ENCODE results near the gene ZNF786. TPM values are rescaled to one million over a fixed set of nuclear protein-coding genes. Genes with fewer than 3 reads are reported as not detected.

ZNF786 gene
- total and polyA plus RNA-seq, 9 donors, result 3.9 to 11.6 (median 7.8) TPM

GRCh38 chr7:149021725-149022062 is 68.8 kb downstream of the ZNF786 start:
- no peak for DNase-seq
- 89 to 92% (median 90%) methylated on average over 12 of the region's 12 CpGs for WGBS, 3 donors
- TF ChIP-seq, protein P1, sequence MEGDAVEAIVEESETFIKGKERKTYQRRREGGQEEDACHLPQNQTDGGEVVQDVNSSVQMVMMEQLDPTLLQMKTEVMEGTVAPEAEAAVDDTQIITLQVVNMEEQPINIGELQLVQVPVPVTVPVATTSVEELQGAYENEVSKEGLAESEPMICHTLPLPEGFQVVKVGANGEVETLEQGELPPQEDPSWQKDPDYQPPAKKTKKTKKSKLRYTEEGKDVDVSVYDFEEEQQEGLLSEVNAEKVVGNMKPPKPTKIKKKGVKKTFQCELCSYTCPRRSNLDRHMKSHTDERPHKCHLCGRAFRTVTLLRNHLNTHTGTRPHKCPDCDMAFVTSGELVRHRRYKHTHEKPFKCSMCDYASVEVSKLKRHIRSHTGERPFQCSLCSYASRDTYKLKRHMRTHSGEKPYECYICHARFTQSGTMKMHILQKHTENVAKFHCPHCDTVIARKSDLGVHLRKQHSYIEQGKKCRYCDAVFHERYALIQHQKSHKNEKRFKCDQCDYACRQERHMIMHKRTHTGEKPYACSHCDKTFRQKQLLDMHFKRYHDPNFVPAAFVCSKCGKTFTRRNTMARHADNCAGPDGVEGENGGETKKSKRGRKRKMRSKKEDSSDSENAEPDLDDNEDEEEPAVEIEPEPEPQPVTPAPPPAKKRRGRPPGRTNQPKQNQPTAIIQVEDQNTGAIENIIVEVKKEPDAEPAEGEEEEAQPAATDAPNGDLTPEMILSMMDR (IDR thresholded peaks at IDR 0.05), result no peak
- TF ChIP-seq EP300 (IDR thresholded peaks at IDR 0.05), result no peak
- no peak for TF ChIP-seq POLR2A (IDR thresholded peaks at IDR 0.05)
- Histone ChIP-seq H3K9me3 (no peaks in the 10 kb centered on the region), H3K36me3 (no peaks in the 10 kb centered on the region), H3K4me3 (no peak overlapping the region), H3K4me1 (ENCODE audit: insufficient read depth) (peaks cover 4% of the 10 kb centered on the region), H3K27ac (no peak overlapping the region), H3K27me3 (no peaks in the 10 kb centered on the region)
- intact Hi-C loops (cut with DNase I), result no loop called here

DNA sequence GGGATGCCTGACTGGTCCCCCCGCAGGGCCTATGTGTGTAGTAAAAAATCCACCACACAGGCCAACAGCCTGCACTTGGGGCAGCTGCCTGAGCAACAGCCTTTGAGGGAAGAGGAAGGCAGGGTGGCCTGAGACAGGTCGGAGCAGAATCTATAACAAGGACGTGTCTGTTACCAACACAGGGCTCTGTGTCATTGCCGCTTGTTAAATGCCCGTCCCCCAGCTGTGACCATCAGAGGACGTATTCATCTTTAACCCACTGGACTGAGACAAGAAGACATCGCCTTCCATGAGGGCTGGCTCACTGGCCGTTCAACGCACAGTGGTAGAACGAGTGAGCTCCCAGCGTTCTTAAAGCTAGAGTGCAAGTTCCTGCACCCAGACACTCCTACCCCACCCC is 70.0 kb downstream of the ZNF786 start:
- no peak overlapping the region for H3K27ac ChIP-seq
- no peaks in the 10 kb centered on the region for H3K27me3 ChIP-seq
- no peak for DNase-seq
- H3K4me3 ChIP-seq, result no peak overlapping the region
- no peaks in the 10 kb centered on the region for H3K36me3 ChIP-seq
- intact Hi-C loops (cut with DNase I), result no loop called here
- no peaks in the 10 kb centered on the region for H3K4me1 ChIP-seq (ENCODE audit: insufficient read depth)
- no peak for TF ChIP-seq EP300 (IDR thresholded peaks at IDR 0.05)
- no peak for TF ChIP-seq POLR2A (IDR thresholded peaks at IDR 0.05)
- TF ChIP-seq, protein P1 (IDR thresholded peaks at IDR 0.05), result no peak
- no peaks in the 10 kb centered on the region for H3K9me3 ChIP-seq
- WGBS, 3 donors, result 85 to 95% (median 86%) methylated on average over 11 of the region's 11 CpGs

Small RNA genes lying within 50 kb of the gene (small RNA-seq; reads per million reads assigned to genes)
- gene COX6B1P1 (not detected), gene RN7SL521P (not detected), gene RNU6-650P (not detected)

Other genes with a start within 250 kb of the ZNF786 start
- gene EZH2, start 206.4 kb downstream of the ZNF786 start, total RNA-seq, result 1 to 10 TPM; 2.5 to 5.3 (median 4.0) TPM
- gene EZH2, start 206.4 kb downstream of the ZNF786 start, polyA plus RNA-seq, result 1 to 10 TPM; 2.8 to 5.6 TPM
- 100 to 1,000 TPM in 2 of 7 donors, 10 to 100 TPM in 5; 49.6 to 130 (median 72.4) TPM for gene PDIA4, start 62.2 kb downstream of the ZNF786 start, total RNA-seq
- 10 to 100 TPM; 52.2 to 78.5 TPM for gene PDIA4, start 62.2 kb downstream of the ZNF786 start, polyA plus RNA-seq
- gene ZNF425, start 35.6 kb upstream of the ZNF786 start, total RNA-seq, result 1 to 10 TPM; 1.4 to 4.7 (median 3.8) TPM
- gene ZNF425, start 35.6 kb upstream of the ZNF786 start, polyA plus RNA-seq, result 1 to 10 TPM; 2.9 to 9.0 TPM
- 10 to 100 TPM; 14.9 to 20.6 (median 19.4) TPM for gene ZNF398, start 56.7 kb upstream of the ZNF786 start, total RNA-seq
- gene ZNF398, start 56.7 kb upstream of the ZNF786 start, polyA plus RNA-seq, result 1 to 10 TPM; 5.0 to 9.3 TPM
- gene ZNF282, start 104.8 kb upstream of the ZNF786 start, total RNA-seq, result 10 to 100 TPM; 14.0 to 30.2 (median 24.5) TPM
- 10 to 100 TPM in 1 of 2 donors, 1 to 10 TPM in 1; 8.0 to 17.6 TPM for gene ZNF282, start 104.8 kb upstream of the ZNF786 start, polyA plus RNA-seq
- gene ZNF212, start 148.9 kb upstream of the ZNF786 start, total RNA-seq, result 10 to 100 TPM in 5 of 7 donors, 1 to 10 TPM in 2; 5.4 to 16.0 (median 11.8) TPM
- gene ZNF212, start 148.9 kb upstream of the ZNF786 start, polyA plus RNA-seq, result 10 to 100 TPM in 1 of 2 donors, 1 to 10 TPM in 1; 7.0 to 11.0 TPM
- gene ZNF783, start 171.5 kb upstream of the ZNF786 start, total RNA-seq, result 10 to 100 TPM; 11.6 to 27.6 (median 21.2) TPM
- 10 to 100 TPM in 1 of 2 donors, 1 to 10 TPM in 1; 5.5 to 12.2 TPM for gene ZNF783, start 171.5 kb upstream of the ZNF786 start, polyA plus RNA-seq

Data from ovary (tissue), 9 donors.